Measurements from ENCODE around the gene SBK3.

GRCh38 chr19:55579766-55580621 lies 34.7 kb upstream of the SBK3 start:
- TF ChIP-seq CTCF (IDR thresholded peaks at IDR 0.05) (no peak), POLR2AphosphoS5 (IDR thresholded peaks at IDR 0.05; ENCODE audit: insufficient read depth in 1 of 2, low read depth in 1 of 2) (no peak)
